Liver (tissue), 9 donors: ENCODE data around the gene ARVCF. TPM values are rescaled to one million over a fixed set of nuclear protein-coding genes. Genes with fewer than 3 reads are reported as not detected.

ENCODE experiments used
- DNase-seq: peaks from one replicate; pipeline ENCODE4 v3.0.0-alpha.2; 2017; ENCODE audit warnings: low spot score
- H3K27ac ChIP-seq, 2 donors: one replicate each; pipeline ENCODE4 v1.7.0; 2013; ENCODE audit warnings: inconsistent platforms in 2 of 2, low read length in 2 of 2, control low read depth in 1 of 2, low read depth in 1 of 2, mild to moderate bottlenecking in 1 of 2
- H3K27me3 ChIP-seq, 4 donors: one replicate each; pipeline versions ENCODE4 v1.6.1 to v1.7.0; 2013; ENCODE audit warnings: low read length in 3 of 4, inconsistent platforms in 1 of 4, mild to moderate bottlenecking in 1 of 4, moderate library complexity in 1 of 4; ENCODE audit not compliant: control insufficient read depth in 4 of 4, insufficient read depth in 4 of 4
- H3K36me3 ChIP-seq, 4 donors: one replicate each; pipeline versions ENCODE4 v1.6.1 to v1.7.0; 2013; ENCODE audit warnings: low read length in 3 of 4, mild to moderate bottlenecking in 3 of 4, low read depth in 1 of 4, moderate library complexity in 1 of 4; ENCODE audit not compliant: control insufficient read depth in 4 of 4, insufficient read depth in 3 of 4
- H3K4me1 ChIP-seq, 4 donors: one replicate each; pipeline versions ENCODE4 v1.6.1 to v1.7.0; 2013; ENCODE audit warnings: low read length in 3 of 4, mild to moderate bottlenecking in 3 of 4, moderate library complexity in 1 of 4; ENCODE audit not compliant: control insufficient read depth in 4 of 4, insufficient read depth in 4 of 4
- H3K4me3 ChIP-seq, 3 donors: one replicate each; pipeline versions ENCODE4 v1.6.1 to v1.7.0; 2013; ENCODE audit warnings: low read length in 3 of 3, control low read depth in 1 of 3, low read depth in 1 of 3, mild to moderate bottlenecking in 1 of 3
- H3K9ac ChIP-seq, 2 donors: one replicate each; pipeline ENCODE4 v1.7.0; 2013; ENCODE audit warnings: low read length in 2 of 2, mild to moderate bottlenecking in 2 of 2, moderate library complexity in 2 of 2, control low read depth in 1 of 2, low read depth in 1 of 2
- H3K9me3 ChIP-seq, 4 donors: one replicate each; pipeline versions ENCODE4 v1.6.1 to v1.7.0; 2013; ENCODE audit warnings: low read length in 3 of 4; ENCODE audit not compliant: control insufficient read depth in 4 of 4
- CTCF ChIP-seq: fragments of 150-350 bp; IDR thresholded peaks from 2 replicates; pipeline ENCODE4 v1.5.1; 2017; ENCODE audit warnings: improper control_type of control experiment, low read depth, low read length; ENCODE audit not compliant: missing input control
- EGR1 ChIP-seq, 2 donors: IDR thresholded peaks; 2 replicates each; pipeline ENCODE4 v1.6.1; 2016 to 2018; ENCODE audit warnings: antibody characterized with exemption in 2 of 2, low read depth in 2 of 2
- GABPA ChIP-seq, 2 donors: IDR thresholded peaks in 1 of 2; conservative IDR thresholded peaks in 1 of 2; 2 replicates each; pipeline ENCODE4 v1.6.1; 2016; ENCODE audit warnings: antibody characterized with exemption in 2 of 2, mild to moderate bottlenecking in 1 of 2, moderate library complexity in 1 of 2
- HNF4A ChIP-seq, 2 donors: conservative IDR thresholded peaks; 2 replicates each; pipeline ENCODE4 v1.6.1; 2016; ENCODE audit warnings: antibody characterized with exemption in 2 of 2, mild to moderate bottlenecking in 2 of 2
- HNF4G ChIP-seq: IDR thresholded peaks from 2 replicates; pipeline ENCODE4 v1.6.1; 2016; ENCODE audit warnings: antibody characterized with exemption
- MAX ChIP-seq: IDR thresholded peaks from 2 replicates; pipeline ENCODE4 v1.6.1; 2016; ENCODE audit warnings: antibody characterized with exemption
- NR2F2 ChIP-seq: IDR thresholded peaks from 2 replicates; pipeline ENCODE4 v1.6.1; 2016; ENCODE audit warnings: antibody characterized with exemption
- RAD21 ChIP-seq, 2 donors: IDR thresholded peaks; 2 replicates each; pipeline ENCODE4 v1.6.1; 2016; ENCODE audit warnings: antibody characterized with exemption in 2 of 2, mild to moderate bottlenecking in 2 of 2
- REST ChIP-seq: IDR thresholded peaks from 2 replicates; pipeline ENCODE4 v1.6.1; 2016; ENCODE audit warnings: antibody characterized with exemption, mild to moderate bottlenecking
- SP1 ChIP-seq: IDR thresholded peaks from 2 replicates; pipeline ENCODE4 v1.6.1; 2018; ENCODE audit warnings: antibody characterized with exemption, mild to moderate bottlenecking
- TAF1 ChIP-seq: conservative IDR thresholded peaks from 2 replicates; pipeline ENCODE4 v1.6.1; 2016; ENCODE audit warnings: antibody characterized with exemption, mild to moderate bottlenecking
- ZBTB33 ChIP-seq: IDR thresholded peaks from 2 replicates; pipeline ENCODE4 v1.6.1; 2016; ENCODE audit warnings: antibody characterized with exemption
- WGBS: extraction: QIAGEN DNeasy Blood & Tissue Kit; methylation state at CpG from one replicate; pipeline ENCODE4 v1.1.7; 2013; 5-methylcytosine and 5-hydroxymethylcytosine counted together
- polyA plus RNA-seq, 2 donors: library from polyadenylated mRNA; stranded (reverse) in 1 of 2; unstranded in 1 of 2; fragments of 200-250 nt in 1 of 2; fragments of >200 nt in 1 of 2; fragmentation: Nextera tagmentation in 1 of 2; extraction: Ambion mirVana in 1 of 2; gene quantifications; one replicate each; pipeline versions ENCODE4 v1.2.1 to v1.2.3, GENCODE V29; 2013 to 2015
- total RNA-seq, 2 donors: library from RNA; depleted of rRNA; stranded (reverse); fragments of >200 nt; gene quantifications; one replicate each; pipeline ENCODE4 v1.2.3, GENCODE V29; 2014
- donor health status: healthy.
- donor health status: healthy.
- donor health status: healthy.
- donor health status: healthy.
- donor health status: healthy.

ARVCF gene
- total and polyA plus RNA-seq, 4 donors = 3.8 to 48.8 (median 26.1) TPM

GRCh38 chr22:19986011-19986409 is 30.6 kb downstream of the ARVCF start:
- Histone ChIP-seq H3K9ac (peak overlapping the region in 1 of 2 donors; percentile 20), H3K27ac (no peak overlapping the region)

GRCh38 chr22:19984851-19985811 is 31.5 kb downstream of the ARVCF start:
- Histone ChIP-seq H3K27me3 (no peaks in the 10 kb centered on the region), H3K27ac (no peak overlapping the region), H3K4me3 (no peak overlapping the region), H3K36me3 (peaks cover 0 to 14% (median 0%) of the 10 kb centered on the region in 4 donors), H3K9me3 (no peaks in the 10 kb centered on the region), H3K4me1 (peaks cover 2 to 23% (median 11%) of the 10 kb centered on the region in 4 donors), H3K9ac (no peak overlapping the region)
- 89% methylated on average over 11 of the region's 11 CpGs for whole genome bisulfite sequencing
- TF ChIP-seq RAD21 (IDR thresholded peaks at IDR 0.05) (no peak), NR2F2 (no peak), GABPA (IDR thresholded peaks at IDR 0.05 in 1 of 2, conservative IDR thresholded peaks at IDR 0.05 in 1 of 2) (no peak), SP1 (no peak), REST (no peak), ZBTB33 (no peak), EGR1 (IDR thresholded peaks at IDR 0.05; ENCODE audit: low read depth in 2 of 2) (no peak), HNF4G (no peak), MAX (no peak), HNF4A (conservative IDR thresholded peaks at IDR 0.05) (no peak)
- no peak for DNase-seq

More at GRCh38 chr22:19986011-19986409, 30.6 kb downstream of the ARVCF start:
- no peak for DNase-seq
- peaks cover 2 to 23% (median 11%) of the 10 kb centered on the region in 4 donors for H3K4me1 ChIP-seq
- no peak overlapping the region for H3K4me3 ChIP-seq
- H3K27me3 ChIP-seq = no peaks in the 10 kb centered on the region
- no peaks in the 10 kb centered on the region for H3K9me3 ChIP-seq
- no peak for TF ChIP-seq CTCF
- TF ChIP-seq TAF1 = no peak
- peaks cover 0 to 6% (median 0%) of the 10 kb centered on the region in 4 donors for H3K36me3 ChIP-seq
- WGBS = 78% methylated on average over 2 of the region's 2 CpGs
